Stimulated activated naive CD8-positive, alpha-beta T cell treated with anti-CD3 and anti-CD28 coated beads, Interleukin-15, amount 100 ng/mL, for 72 hours (primary cell): Measurements from ENCODE around the gene PRRX1.

ENCODE experiments used
- ATAC-seq: fragments of 150-1000 bp; cut with Tn5 transposase; 2 replicates; pipeline ENCODE4 v1.10.0; 2021; ENCODE audit warnings: mild to moderate bottlenecking, moderate library complexity
- DNase-seq, 2 donors: peaks; one replicate each; pipeline ENCODE4 v3.0.0; 2021 to 2022
- H3K27ac Mint-ChIP-seq, 2 donors: one replicate each; pipeline ENCODE4 v1.8.0; 2022; ENCODE audit warnings: mild to moderate bottlenecking in 2 of 2, mixed read lengths in 2 of 2, moderate library complexity in 2 of 2
- H3K27me3 Mint-ChIP-seq: one replicate; pipeline ENCODE4 v1.8.0; 2022; ENCODE audit warnings: mixed read lengths
- H3K4me1 Mint-ChIP-seq: one replicate; pipeline ENCODE4 v1.8.0; 2022; ENCODE audit warnings: mild to moderate bottlenecking, mixed read lengths
- H3K4me3 Mint-ChIP-seq, 2 donors: one replicate each; pipeline ENCODE4 v1.8.0; 2022; ENCODE audit warnings: mild to moderate bottlenecking in 2 of 2, mixed read lengths in 2 of 2, moderate library complexity in 1 of 2
- H3K9me3 Mint-ChIP-seq, 2 donors: one replicate each; pipeline ENCODE4 v1.8.0; 2022; ENCODE audit warnings: mixed read lengths in 2 of 2

Gene PRRX1

DNA sequence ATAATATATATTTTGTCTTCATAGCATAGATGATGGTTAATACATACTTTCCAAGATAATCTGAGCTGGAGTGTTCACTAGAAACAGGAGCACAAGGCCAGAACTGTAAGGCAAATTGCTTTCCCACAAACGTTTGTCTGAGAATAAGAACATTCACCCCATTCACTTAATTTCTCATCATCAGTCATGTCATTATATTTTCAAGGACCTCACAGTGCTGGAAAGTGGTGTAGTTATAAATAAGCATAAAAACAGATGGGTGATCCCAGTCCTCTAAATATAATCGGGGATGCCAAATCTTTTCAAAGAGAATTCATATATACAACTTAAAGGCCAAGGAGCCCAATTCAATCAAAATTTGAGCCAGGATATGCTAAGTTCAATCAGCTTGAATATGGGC lies 8.4 kb downstream of the PRRX1 start:
- H3K4me3 Mint-ChIP-seq: no peak overlapping the region
- H3K4me1 Mint-ChIP-seq: peaks cover 32% of the 10 kb centered on the region
- H3K27ac Mint-ChIP-seq: no peak overlapping the region
- peaks cover 71% of the 10 kb centered on the region for H3K27me3 Mint-ChIP-seq
- H3K9me3 Mint-ChIP-seq: no peaks in the 10 kb centered on the region
- DNase-seq (no peak), ATAC-seq (no peak)

DNA sequence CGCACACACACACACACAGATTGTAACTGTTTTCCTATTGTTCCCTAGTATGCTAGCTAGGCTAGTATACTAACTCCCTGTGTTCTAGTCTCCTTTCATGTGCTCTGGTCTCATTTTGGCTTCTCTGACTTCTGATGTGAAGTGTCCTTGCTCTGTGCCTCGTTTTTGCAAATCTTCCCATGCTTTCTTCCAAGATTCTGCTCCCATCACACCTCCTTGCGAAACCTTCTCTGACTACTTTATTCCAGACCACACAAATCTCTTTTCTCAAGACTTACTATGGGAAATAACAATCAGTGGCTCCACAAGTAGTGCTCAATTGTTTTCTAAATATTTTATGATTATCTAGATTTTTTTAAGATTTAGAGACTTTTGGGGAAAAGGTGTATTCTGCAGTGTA lies 10.3 kb downstream of the PRRX1 start:
- no peak for DNase-seq
- Mint-ChIP-seq H3K27ac (no peak overlapping the region), H3K27me3 (peaks cover 60% of the 10 kb centered on the region), H3K9me3 (no peaks in the 10 kb centered on the region), H3K4me1 (peaks cover 13% of the 10 kb centered on the region), H3K4me3 (no peak overlapping the region)
- no peak for ATAC-seq

DNA sequence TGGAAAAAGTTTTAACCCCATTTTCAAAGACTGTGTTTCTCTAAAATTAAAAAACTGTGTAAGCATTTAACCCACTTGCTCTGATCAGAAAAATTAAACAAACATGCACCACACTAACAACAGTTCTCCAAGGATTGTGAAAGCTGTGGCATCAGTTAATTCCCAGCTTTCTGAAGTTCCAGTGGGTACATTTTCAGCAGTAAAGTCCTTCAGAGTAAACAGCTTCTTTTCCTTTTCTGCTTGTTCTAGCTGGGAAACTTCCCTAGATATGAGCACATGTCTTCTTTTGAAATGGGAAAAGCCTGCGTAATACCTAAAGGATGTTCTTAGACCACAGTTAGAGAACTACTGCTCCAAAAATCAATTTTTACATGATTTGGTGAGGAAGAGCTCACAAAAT lies 11.1 kb downstream of the PRRX1 start:
- no peak overlapping the region for H3K27ac Mint-ChIP-seq
- peaks cover 54% of the 10 kb centered on the region for H3K27me3 Mint-ChIP-seq
- H3K4me1 Mint-ChIP-seq: peaks cover 8% of the 10 kb centered on the region
- H3K9me3 Mint-ChIP-seq: no peaks in the 10 kb centered on the region
- ATAC-seq (no peak), DNase-seq (no peak)
- no peak overlapping the region for H3K4me3 Mint-ChIP-seq

DNA sequence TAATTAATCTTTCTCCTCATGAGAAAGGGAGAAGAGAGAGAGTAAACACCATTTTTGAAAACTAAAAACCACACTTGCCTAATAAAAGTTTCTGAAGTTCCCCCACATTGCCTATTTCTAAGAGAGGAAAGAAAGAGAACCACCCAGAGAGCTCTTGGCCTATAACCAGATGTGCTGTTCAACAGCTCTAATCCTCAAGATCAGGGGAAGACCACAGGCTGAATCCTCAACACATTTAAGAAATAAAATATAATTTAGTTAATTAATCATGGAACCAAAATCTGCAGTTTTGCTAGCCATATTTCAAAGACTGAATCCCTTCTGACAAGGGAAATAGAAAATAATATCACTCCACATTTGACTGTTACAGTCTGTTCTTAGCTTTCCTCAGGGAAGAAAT lies 11.9 kb downstream of the PRRX1 start:
- ATAC-seq (no peak), DNase-seq (no peak)
- Mint-ChIP-seq H3K27ac (no peak overlapping the region), H3K4me1 (peaks cover 7% of the 10 kb centered on the region), H3K27me3 (peaks cover 52% of the 10 kb centered on the region), H3K4me3 (no peak overlapping the region), H3K9me3 (no peaks in the 10 kb centered on the region)

DNA sequence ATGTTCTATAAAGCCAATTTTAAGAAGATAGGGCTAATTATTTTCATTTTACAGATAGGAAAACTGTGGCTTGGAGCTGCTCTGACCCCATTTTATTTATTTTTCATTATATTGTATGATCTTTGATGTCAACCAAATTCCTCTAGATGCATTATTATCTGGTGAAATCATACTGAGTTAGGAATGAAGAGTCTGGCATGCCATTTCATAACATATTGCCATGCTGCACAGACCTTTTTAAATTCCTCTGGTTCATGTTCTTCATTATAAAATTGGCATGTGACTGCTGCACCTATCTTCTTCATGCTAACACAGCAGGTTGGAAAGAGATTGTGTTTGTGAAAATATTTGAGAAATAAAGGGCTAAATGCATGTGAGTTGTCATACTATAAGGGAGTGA lies 12.7 kb downstream of the PRRX1 start:
- ATAC-seq (no peak), DNase-seq (no peak)
- Mint-ChIP-seq H3K27me3 (peaks cover 51% of the 10 kb centered on the region), H3K4me1 (no peaks in the 10 kb centered on the region), H3K27ac (no peak overlapping the region), H3K4me3 (no peak overlapping the region), H3K9me3 (no peaks in the 10 kb centered on the region)

DNA sequence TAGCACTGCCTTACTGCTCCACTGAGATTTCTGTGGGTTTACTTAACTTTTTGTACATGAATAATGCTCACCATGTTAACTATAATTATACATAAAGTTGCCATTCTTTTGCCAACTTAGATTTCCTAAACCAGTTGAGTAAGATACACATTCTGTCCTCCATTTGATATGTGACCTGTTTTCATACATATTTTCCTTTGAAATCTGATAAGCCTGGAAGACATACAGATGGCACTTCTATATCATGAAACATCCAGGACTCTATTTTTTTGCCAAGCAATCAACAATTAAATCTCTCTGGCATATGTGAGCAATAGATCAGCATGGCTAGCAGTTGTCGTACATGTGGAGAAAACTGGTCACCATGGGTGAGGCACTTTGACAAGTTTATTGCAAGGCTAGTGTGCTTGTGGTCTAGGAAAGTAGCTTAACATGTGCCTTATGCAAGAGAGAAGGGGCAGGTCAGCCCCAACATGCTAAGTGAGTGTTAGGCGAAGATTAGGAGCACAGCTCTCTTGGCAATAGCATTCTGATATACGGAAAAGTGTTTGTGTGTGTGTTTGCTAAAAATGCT lies 14.2 kb downstream of the PRRX1 start:
- ATAC-seq (no peak), DNase-seq (no peak)
- Mint-ChIP-seq H3K27me3 (peaks cover 52% of the 10 kb centered on the region), H3K4me3 (no peak overlapping the region), H3K9me3 (no peaks in the 10 kb centered on the region), H3K27ac (no peak overlapping the region), H3K4me1 (no peaks in the 10 kb centered on the region)

DNA sequence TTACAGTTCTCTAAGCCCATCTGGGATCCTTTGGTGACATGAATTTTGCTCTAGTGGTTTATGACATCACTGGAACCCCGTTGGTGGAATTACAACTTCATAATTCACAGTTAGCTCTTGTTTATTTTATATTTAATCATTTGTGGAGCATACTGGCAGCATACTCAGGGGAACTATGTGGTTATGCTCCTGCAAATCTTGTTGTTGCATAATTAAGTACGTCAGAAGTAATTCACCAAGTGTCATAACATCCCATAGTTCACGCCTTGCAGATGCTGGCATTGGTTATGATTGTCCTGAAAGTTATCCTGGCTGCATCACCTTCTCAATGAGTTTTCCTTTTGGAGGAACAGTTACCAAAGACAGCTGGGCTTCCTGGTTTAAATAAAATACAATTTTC lies 16.5 kb downstream of the PRRX1 start:
- no peak for DNase-seq
- no peak for ATAC-seq
- H3K27me3 Mint-ChIP-seq: peaks cover 43% of the 10 kb centered on the region
- no peaks in the 10 kb centered on the region for H3K4me1 Mint-ChIP-seq
- no peak overlapping the region for H3K27ac Mint-ChIP-seq
- H3K9me3 Mint-ChIP-seq: no peaks in the 10 kb centered on the region
- H3K4me3 Mint-ChIP-seq: no peak overlapping the region

DNA sequence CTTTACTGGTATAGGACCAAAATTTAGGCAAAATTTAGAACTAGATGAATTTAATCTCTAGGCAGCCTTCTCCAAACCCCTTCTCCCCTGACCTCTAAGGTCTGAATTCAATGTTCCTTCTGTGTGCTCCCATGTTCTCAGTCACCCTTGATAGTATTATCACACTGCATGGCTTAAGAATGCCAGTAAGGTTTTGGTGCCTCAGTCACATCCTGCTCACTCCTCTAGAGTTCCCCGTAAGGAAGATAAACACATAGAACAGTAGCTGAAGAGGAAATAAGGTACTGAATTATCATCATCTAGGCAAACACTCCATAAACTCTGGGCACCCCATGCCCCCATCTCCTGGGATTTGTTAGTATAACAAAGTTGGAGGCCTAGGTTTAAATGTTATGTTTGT lies 18.2 kb downstream of the PRRX1 start:
- H3K27me3 Mint-ChIP-seq: peaks cover 44% of the 10 kb centered on the region
- no peak for DNase-seq

DNA sequence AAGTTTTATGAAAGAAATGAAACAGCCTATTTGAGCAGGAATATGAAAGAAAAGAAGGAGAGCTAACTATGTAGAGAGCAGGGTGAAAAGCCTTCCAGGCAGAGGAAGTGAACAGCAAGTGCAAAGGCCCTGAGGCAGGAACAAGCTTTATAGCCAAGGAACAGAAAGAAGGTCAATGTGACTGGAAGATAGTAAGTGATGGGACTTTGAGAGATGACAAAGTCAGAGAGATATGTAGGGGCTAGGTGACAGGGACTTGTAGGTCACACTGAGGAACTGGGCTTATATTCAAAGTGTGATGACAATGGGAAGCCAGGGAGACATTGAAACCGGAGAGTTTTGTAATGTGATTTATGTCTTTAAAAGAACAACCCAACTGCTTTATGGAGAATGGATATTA lies 18.9 kb downstream of the PRRX1 start:
- ATAC-seq (no peak), DNase-seq (no peak)
- no peaks in the 10 kb centered on the region for H3K9me3 Mint-ChIP-seq
- peaks cover 51% of the 10 kb centered on the region for H3K27me3 Mint-ChIP-seq
- H3K27ac Mint-ChIP-seq: no peak overlapping the region
- no peak overlapping the region for H3K4me3 Mint-ChIP-seq
- no peaks in the 10 kb centered on the region for H3K4me1 Mint-ChIP-seq

More for the DNA sequence above, 18.2 kb downstream of the PRRX1 start:
- Mint-ChIP-seq H3K27ac (no peak overlapping the region), H3K4me1 (no peaks in the 10 kb centered on the region), H3K9me3 (no peaks in the 10 kb centered on the region), H3K4me3 (no peak overlapping the region)
- no peak for ATAC-seq

DNA sequence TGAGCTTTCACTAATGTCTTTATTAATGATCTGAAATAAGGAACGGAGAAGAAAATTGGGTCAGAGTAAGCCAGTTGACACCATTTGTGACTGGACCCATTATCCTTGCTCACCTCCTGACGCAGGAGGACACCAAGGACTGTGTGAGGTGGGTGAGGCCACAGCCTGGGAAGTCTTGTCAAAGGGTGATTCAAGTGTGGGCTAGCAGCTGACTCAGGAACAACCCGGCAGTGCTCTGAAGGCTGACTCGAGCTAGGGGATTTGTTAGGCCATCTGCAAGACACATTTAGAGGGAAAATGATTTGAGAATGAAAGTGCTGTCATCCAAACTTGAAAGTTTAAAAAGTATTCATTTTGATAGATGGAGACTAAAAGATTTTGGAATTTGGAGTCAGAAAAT lies 21.2 kb downstream of the PRRX1 start:
- Mint-ChIP-seq H3K27me3 (peaks cover 40% of the 10 kb centered on the region), H3K27ac (no peak overlapping the region), H3K4me1 (peaks cover 6% of the 10 kb centered on the region), H3K9me3 (no peaks in the 10 kb centered on the region), H3K4me3 (no peak overlapping the region)
- DNase-seq (no peak), ATAC-seq (no peak)

DNA sequence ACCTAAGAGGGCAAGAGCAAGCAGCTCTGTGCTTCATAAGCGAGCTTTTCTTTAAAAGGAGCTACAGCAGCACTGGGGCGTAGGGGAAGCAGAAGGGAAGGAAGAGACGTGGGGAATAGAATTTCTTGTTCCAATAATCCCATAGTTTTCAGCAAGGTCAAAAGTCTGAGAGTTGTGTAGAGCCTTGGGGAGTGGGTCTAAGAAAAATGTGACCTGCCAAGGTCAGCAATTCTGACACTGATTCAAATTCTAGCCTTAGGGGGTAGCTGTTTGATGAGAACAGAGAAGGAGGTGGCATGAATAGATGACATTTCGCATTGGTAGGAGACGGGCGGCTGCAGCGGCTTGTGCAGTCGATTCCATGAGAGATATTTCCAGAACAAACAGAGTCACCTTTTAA lies 22.4 kb downstream of the PRRX1 start:
- Mint-ChIP-seq H3K4me1 (peaks cover 6% of the 10 kb centered on the region), H3K27ac (no peak overlapping the region), H3K4me3 (no peak overlapping the region), H3K27me3 (peaks cover 39% of the 10 kb centered on the region), H3K9me3 (no peaks in the 10 kb centered on the region)
- DNase-seq: no peak
- ATAC-seq: no peak

DNA sequence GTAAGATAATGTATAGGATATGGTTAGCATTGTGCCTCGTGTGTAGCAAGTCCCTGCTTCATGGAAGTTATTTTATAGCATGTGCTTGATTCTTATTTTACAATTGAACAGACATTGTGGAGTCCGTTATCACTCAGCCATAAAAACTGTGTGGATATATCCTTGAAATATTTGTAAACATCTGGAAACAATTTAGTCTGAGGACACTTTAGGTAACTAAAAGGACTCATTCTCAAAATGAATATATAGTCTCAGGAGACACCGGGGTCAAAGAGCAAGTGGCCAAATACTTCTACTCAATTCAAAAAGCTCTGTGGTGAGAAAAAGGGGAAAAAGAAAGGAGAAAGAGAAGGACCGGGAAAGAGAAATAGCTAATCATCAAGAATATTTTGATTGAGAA lies 23.7 kb downstream of the PRRX1 start:
- DNase-seq (no peak), ATAC-seq (no peak)
- no peak overlapping the region for H3K4me3 Mint-ChIP-seq
- peaks cover 6% of the 10 kb centered on the region for H3K4me1 Mint-ChIP-seq
- H3K9me3 Mint-ChIP-seq: no peaks in the 10 kb centered on the region
- H3K27me3 Mint-ChIP-seq: peaks cover 41% of the 10 kb centered on the region
- no peak overlapping the region for H3K27ac Mint-ChIP-seq

DNA sequence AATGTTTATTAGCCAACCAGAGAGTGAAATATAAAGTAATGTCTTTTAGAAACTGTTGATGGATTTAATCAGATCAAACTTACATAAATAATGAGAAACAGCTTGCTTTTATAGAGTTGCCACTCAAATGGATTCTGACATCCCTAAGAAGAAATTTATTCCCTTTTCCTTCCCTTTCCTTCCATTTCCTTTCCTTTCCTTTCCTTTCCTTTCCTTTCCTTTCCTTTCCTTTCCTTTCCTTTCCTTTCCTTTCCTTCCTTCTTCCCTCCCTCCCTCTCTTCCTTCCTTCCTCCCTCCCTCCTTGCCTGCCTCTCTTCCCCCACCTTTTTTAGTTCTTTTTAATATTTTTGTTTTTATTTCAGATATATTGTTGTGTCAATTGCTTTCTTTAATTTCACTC lies 27.3 kb downstream of the PRRX1 start:
- no peak for ATAC-seq

DNA sequence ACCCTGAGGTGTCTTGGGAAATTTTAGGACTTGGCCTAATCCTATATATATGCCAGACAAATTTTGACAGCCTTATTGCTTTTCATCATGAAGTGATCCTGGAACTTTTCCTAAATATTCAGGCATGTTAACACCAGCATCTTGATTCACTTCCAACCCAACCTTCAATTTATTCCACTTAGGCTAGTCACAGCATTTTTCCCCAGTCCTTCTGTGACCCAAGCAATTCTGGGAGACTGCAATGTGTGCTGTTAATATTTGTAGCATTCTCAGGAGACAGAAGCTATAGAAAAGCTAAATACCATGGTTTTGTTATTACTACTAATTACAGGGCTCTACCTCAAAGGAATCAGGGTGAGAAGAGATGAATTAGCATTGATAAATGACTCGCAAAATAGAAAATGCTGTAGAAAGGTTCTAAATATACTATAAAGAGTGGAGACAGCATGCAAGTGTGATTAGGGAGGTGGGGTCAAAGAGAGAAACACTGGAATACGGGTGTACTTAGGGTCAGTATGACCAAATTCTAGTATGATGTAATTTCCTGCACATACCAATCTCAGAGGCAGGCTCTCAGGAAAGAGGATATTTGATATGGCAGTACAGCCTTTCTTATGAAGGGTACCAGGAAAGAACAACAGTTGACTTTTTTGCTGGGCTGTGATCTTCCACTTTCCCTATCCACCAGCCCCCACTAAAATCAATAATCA lies 29.1 kb downstream of the PRRX1 start:
- Mint-ChIP-seq H3K27ac (no peak overlapping the region), H3K4me3 (no peak overlapping the region), H3K4me1 (peaks cover 6% of the 10 kb centered on the region), H3K9me3 (no peaks in the 10 kb centered on the region), H3K27me3 (peaks cover 34% of the 10 kb centered on the region)
- DNase-seq (no peak), ATAC-seq (no peak)

More for the DNA sequence above, 27.3 kb downstream of the PRRX1 start:
- no peak overlapping the region for H3K27ac Mint-ChIP-seq
- H3K9me3 Mint-ChIP-seq: no peaks in the 10 kb centered on the region
- H3K4me1 Mint-ChIP-seq: peaks cover 6% of the 10 kb centered on the region
- no peak for DNase-seq
- peaks cover 42% of the 10 kb centered on the region for H3K27me3 Mint-ChIP-seq
- H3K4me3 Mint-ChIP-seq: no peak overlapping the region

DNA sequence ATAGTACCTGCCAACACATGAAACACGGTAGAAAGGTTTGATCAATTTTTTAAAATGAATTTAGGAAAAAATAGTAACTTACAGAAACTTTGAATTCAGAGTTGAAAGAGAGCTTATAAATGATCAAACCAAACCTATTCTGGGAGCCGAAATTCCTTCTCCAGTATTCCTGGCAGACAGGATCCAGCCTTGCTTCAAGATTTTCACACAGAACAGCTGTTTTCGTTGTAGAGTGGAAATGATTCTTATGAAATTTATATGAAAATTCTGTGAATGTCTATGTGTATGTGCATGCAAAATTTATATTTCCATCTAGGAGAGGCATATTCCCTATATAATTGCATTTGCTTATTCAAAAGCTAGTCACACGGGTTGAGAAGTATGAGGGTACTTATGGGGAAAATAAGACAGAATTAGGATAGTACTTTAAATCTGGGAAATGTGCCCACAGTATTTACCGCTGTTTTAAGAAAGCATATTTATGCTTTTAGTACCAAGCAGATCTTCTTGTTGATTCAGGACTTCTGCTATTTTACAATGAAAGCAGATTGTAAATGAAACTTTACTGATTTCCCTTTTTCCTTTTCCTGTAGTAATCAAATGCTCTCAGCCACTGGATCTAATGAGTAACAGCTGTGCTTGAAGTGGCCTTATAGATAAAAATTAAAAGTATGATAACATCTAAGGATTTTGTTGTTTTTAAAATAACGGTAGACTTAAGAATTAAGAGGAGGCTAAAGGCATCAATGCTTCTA lies 30.4 kb downstream of the PRRX1 start:
- Mint-ChIP-seq H3K9me3 (no peaks in the 10 kb centered on the region), H3K27ac (no peak overlapping the region), H3K27me3 (peaks cover 41% of the 10 kb centered on the region), H3K4me1 (peaks cover 3% of the 10 kb centered on the region), H3K4me3 (no peak overlapping the region)
- ATAC-seq: no peak
- no peak for DNase-seq

DNA sequence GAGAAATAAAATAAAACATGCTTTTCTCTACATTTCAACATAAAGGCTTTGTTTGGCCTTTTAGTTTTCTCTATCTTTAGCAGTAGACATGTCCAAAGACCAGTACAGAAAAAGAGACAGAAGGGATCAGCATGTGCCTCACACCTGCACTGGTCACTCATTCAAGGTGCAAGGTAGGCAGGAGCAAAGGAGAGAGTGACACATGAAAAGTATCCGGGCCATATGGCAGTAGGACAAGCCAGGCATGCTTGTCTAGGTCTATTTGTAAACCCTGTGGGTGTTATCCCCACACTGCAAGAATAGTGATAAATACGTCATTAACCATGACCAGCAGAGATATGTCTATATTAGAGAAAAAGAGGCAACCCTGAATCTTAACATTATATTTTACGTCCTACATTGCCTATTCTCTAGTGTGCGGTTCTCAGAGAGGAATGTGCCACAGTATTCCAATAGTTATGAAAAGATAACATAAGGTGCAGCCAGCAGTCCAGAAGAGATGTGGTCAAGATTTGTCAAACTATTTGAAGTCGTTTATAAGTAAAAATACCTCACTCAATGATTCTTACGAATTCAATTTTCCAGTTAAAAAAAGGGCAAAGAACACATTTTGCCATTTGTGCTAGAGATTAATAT lies 32.1 kb downstream of the PRRX1 start:
- Mint-ChIP-seq H3K27ac (no peak overlapping the region), H3K4me1 (no peaks in the 10 kb centered on the region), H3K27me3 (peaks cover 35% of the 10 kb centered on the region), H3K9me3 (no peaks in the 10 kb centered on the region), H3K4me3 (no peak overlapping the region)
- ATAC-seq: no peak
- DNase-seq: no peak
